GM12891 (cell line): Measurements from ENCODE around the gene KCNQ2.

ENCODE experiments used
- PAX5 ChIP-seq: IDR thresholded peaks from 2 replicates; pipeline ENCODE4 v1.6.1; 2011; ENCODE audit warnings: low read length, moderate library complexity, mild to moderate bottlenecking; ENCODE audit not compliant: insufficient read depth, severe bottlenecking
- POLR2A ChIP-seq: IDR thresholded peaks from 2 replicates; pipeline ENCODE4 v1.6.1; 2011; ENCODE audit warnings: low read depth, low read length, control low read depth
- POLR2AphosphoS5 ChIP-seq: IDR thresholded peaks from 2 replicates; pipeline ENCODE4 v1.6.1; 2011; ENCODE audit warnings: low read depth, low read length, control low read depth
- SPI1 ChIP-seq: IDR thresholded peaks from 2 replicates; pipeline ENCODE4 v1.6.1; 2011; ENCODE audit warnings: low read depth, low read length, control low read depth
- TAF1 ChIP-seq: IDR thresholded peaks from 2 replicates; pipeline ENCODE4 v1.6.1; 2011; ENCODE audit warnings: low read depth, low read length, control low read depth

- TF ChIP-seq POLR2A = no peak
- TF ChIP-seq POLR2AphosphoS5 = no peak
- no peak for TF ChIP-seq TAF1
- TF ChIP-seq SPI1 = no peak
- no peak for TF ChIP-seq PAX5
Measured at GRCh38 chr20:63441136-63442099, 31.0 kb downstream of the KCNQ2 start.
